IPS-18a (cell line): ENCODE results near the gene AATF.

Source experiments
- H3K27ac ChIP-seq: one replicate; pipeline ENCODE4 v1.5.1; 2013; ENCODE audit warnings: low read length
- H3K27me3 ChIP-seq: one replicate; pipeline ENCODE4 v1.6.1; 2013; ENCODE audit warnings: mild to moderate bottlenecking, low read length; ENCODE audit not compliant: control insufficient read depth, insufficient read depth
- H3K36me3 ChIP-seq: one replicate; pipeline ENCODE4 v1.6.1; 2013; ENCODE audit warnings: low read depth, low read length; ENCODE audit not compliant: control insufficient read depth
- H3K4me1 ChIP-seq: one replicate; pipeline ENCODE4 v1.6.1; 2013; ENCODE audit warnings: low read depth, low read length; ENCODE audit not compliant: control insufficient read depth
- H3K4me3 ChIP-seq: one replicate; pipeline ENCODE4 v1.5.1; 2013; ENCODE audit warnings: low read length
- H3K9ac ChIP-seq: one replicate; pipeline ENCODE4 v1.6.1; 2013; ENCODE audit warnings: mild to moderate bottlenecking, low read length, moderate library complexity
- H3K9me3 ChIP-seq: one replicate; pipeline ENCODE4 v1.6.1; 2013; ENCODE audit warnings: low read depth, low read length; ENCODE audit not compliant: control insufficient read depth

Gene AATF

DNA sequence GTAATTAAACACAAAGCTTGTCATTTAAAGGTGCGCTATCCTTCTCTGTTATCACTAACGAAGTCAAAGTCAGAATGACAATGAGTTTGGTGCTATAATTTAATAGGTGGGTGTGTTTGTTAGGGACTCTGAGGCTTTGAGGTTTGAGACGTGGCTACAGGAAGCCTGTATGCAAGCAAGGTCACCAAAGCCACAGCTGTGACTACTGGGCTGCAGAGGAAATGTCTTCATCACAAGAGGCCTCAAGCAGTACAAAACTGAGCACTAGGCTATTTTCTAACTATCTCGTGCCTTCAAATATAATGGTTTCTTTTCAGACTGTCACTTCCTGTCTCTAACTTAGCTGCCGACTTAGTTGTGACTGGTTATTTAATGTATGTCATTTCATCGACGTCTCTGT lies 141.2 kb downstream of the AATF start:
- Histone ChIP-seq H3K27me3 (no peaks in the 10 kb centered on the region), H3K9me3 (no peaks in the 10 kb centered on the region), H3K4me1 (no peaks in the 10 kb centered on the region), H3K9ac (no peak overlapping the region), H3K27ac (no peak overlapping the region), H3K4me3 (no peak overlapping the region), H3K36me3 (peaks cover 63% of the 10 kb centered on the region)

DNA sequence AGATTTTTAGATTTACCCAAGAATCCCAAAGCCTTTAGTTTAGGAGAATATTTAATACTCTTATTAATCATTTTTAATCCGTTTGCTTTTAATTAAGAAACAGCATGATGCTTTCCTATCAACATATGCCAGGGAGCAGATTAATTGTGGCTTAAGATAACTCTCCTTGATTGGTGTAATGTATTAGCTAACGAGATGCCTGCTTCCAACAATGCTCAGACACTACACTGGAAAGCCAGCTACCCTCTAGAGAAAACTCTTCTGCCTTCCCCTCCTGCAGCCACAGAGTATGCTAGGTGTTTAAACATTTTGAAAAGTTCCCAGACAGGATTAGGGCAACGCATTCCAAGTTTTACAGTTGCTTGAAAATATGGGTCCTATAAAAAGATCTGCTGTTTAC lies 142.2 kb downstream of the AATF start:
- no peaks in the 10 kb centered on the region for H3K4me1 ChIP-seq
- no peak overlapping the region for H3K9ac ChIP-seq
- peaks cover 64% of the 10 kb centered on the region for H3K36me3 ChIP-seq
- no peak overlapping the region for H3K27ac ChIP-seq
- H3K27me3 ChIP-seq: no peaks in the 10 kb centered on the region
- no peak overlapping the region for H3K4me3 ChIP-seq
- no peaks in the 10 kb centered on the region for H3K9me3 ChIP-seq

DNA sequence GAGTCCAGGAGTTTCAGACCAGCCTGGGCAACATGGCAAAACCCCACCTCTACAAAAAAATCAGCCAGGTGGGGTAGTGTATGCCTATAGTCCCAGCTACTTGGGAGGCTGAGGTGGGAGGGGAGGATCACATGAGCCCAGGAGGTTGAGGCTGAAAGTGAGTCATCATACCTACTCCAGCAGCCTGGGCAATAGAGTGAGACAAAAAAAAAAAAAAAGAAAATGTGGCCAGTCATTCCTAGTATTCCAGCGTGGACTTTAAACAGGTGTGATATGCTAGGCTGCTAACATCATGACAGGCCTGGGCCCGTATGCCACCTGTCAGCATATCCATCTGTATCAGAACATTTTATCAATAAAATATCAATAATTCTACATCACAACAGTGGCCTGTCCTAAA lies 143.3 kb downstream of the AATF start:
- no peak overlapping the region for H3K4me3 ChIP-seq
- H3K9me3 ChIP-seq: no peaks in the 10 kb centered on the region
- no peaks in the 10 kb centered on the region for H3K27me3 ChIP-seq
- no peaks in the 10 kb centered on the region for H3K4me1 ChIP-seq
- no peak overlapping the region for H3K9ac ChIP-seq
- H3K36me3 ChIP-seq: peaks cover 64% of the 10 kb centered on the region
- H3K27ac ChIP-seq: no peak overlapping the region

DNA sequence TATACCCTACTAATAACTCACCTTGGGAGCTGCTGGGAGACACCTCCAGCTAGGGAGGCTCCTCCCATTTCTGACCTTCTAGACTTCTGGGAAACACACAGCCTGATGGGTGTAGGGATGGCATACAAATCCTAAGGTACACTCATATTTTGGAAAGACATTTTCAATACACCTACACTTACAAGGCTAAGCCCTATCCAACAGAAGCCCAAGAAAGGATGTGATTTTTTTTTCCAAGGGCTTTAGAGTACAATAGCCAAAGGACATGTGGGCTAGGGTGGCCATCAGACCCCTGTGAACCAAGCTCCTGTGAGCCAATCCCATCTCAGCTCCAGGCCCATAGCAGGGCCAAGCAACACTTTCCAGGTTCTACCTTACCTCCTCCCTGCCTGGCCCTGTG lies 143.9 kb downstream of the AATF start:
- H3K27ac ChIP-seq: no peak overlapping the region
- no peaks in the 10 kb centered on the region for H3K4me1 ChIP-seq
- H3K4me3 ChIP-seq: no peak overlapping the region
- H3K9me3 ChIP-seq: no peaks in the 10 kb centered on the region
- peaks cover 64% of the 10 kb centered on the region for H3K36me3 ChIP-seq
- no peak overlapping the region for H3K9ac ChIP-seq
- no peaks in the 10 kb centered on the region for H3K27me3 ChIP-seq

DNA sequence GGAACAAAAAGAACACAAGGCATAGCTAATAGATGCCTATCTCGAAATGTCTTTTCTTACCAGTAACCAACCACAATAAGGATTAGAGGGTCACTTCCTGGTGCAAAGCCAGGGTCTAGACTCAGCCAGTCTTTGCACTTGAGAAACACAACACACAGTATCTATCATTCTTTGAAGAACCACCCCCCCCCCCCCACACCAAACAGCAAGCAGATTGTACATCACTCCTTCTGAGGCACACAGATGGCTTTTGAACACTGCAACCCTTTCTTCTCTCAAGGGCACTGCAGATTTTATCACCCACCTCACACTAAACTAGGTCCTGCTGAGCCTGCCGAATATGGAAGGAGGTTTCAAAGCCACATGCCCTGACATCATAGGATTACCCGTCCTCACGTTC lies 145.6 kb downstream of the AATF start:
- peaks cover 61% of the 10 kb centered on the region for H3K36me3 ChIP-seq
- no peaks in the 10 kb centered on the region for H3K4me1 ChIP-seq
- no peak overlapping the region for H3K4me3 ChIP-seq
- H3K9me3 ChIP-seq: no peaks in the 10 kb centered on the region
- H3K27ac ChIP-seq: no peak overlapping the region
- no peaks in the 10 kb centered on the region for H3K27me3 ChIP-seq
- H3K9ac ChIP-seq: no peak overlapping the region

DNA sequence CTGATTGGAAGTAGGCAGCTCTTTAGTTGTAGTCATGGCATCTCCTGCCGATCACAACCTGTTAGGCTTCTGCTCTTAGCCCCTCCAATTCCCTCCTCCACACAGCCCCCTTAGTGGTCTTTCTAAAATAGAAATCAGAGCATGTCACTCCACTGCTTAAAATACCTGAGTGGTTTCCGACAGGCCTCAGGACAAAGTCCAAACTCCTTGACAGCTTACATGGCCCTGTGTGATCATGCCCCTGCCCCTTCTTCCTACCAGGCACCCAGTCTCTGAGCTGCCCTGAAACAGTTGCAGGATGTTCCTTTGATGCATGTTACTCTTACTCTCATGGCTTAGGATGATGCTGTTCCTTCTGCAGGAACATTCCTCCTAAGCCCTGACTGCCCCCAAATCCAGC lies 147.3 kb downstream of the AATF start:
- no peaks in the 10 kb centered on the region for H3K9me3 ChIP-seq
- no peaks in the 10 kb centered on the region for H3K4me1 ChIP-seq
- peaks cover 51% of the 10 kb centered on the region for H3K36me3 ChIP-seq
- H3K27me3 ChIP-seq: no peaks in the 10 kb centered on the region
- no peak overlapping the region for H3K27ac ChIP-seq
- no peak overlapping the region for H3K9ac ChIP-seq
- no peak overlapping the region for H3K4me3 ChIP-seq

DNA sequence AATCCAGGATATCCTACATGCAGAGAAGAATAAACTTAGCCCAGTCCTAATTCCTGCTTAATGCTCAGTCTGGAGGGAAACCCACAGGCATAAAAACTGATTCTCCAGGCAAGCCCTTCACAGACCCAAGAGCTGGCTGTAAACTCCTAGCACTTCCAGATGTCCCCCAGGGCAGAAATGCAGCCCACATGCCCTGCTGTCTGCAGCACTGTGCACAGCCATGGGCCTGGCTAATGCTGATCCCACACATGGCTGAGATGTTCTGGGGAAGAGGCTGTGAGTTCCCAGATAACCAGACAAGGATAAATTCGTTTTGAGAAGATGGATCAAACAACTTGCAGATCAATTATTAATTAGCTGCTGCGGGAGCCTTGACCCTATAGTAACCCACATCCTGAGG lies 148.4 kb downstream of the AATF start:
- H3K36me3 ChIP-seq: peaks cover 51% of the 10 kb centered on the region
- H3K4me1 ChIP-seq: peaks cover 6% of the 10 kb centered on the region
- H3K4me3 ChIP-seq: no peak overlapping the region
- no peak overlapping the region for H3K9ac ChIP-seq
- no peak overlapping the region for H3K27ac ChIP-seq
- no peaks in the 10 kb centered on the region for H3K27me3 ChIP-seq
- no peaks in the 10 kb centered on the region for H3K9me3 ChIP-seq

DNA sequence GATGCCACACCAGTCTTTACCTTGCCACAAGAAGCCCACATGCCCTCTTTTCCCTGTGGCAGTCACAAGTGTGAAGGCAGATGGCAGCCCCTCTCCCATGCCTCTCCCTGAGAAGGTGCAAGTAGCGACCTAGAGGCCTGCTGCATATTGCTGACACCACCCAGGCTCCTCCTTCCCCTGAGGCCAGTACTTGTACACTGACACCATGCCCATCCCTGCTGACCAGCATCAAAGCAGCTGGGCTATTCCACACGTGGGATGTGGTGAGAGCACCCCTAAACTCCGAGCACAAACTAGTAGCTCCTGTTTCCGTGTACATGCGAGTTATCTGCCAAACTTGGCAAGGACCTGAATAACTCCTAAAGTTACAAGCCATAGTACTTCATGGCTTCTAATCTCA lies 149.4 kb downstream of the AATF start:
- Histone ChIP-seq H3K27ac (no peak overlapping the region), H3K36me3 (peaks cover 48% of the 10 kb centered on the region), H3K9ac (no peak overlapping the region), H3K9me3 (no peaks in the 10 kb centered on the region), H3K4me1 (peaks cover 6% of the 10 kb centered on the region), H3K27me3 (no peaks in the 10 kb centered on the region), H3K4me3 (no peak overlapping the region)

DNA sequence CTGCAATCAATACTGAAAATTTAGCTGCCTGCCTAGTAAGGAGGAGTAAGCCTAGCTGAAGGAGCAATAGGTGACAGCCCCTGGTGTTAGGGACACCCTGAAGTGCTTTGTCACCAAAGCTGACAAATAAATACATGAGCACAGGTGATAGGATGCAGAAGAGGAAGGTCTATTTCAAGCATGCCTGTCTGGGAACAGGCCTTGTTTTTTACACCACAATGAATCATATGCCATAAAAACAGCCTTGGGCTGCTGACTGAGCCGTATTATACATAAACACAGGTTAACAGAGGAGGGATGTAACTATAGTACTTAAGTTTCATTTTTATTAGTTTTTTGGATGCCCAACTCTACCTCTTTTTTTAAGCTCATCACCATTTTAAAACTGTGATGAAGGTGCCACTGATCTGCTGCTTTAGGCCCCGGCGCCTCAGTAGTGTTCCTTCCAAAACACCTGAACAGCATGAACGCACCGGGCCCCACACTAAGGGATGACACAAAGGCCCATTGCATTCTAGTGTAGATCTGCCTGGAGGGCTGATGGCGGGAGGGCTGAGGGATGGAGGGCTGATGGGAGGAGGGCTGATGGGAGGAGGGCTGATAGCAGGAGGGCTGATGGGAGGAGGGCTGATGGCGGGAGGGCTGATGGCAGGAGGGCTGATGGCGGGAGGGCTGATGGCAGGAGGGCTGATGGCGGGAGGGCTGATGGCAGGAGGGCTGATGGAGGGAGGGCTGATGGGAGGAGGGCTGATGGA lies 150.3 kb downstream of the AATF start:
- peaks cover 6% of the 10 kb centered on the region for H3K4me1 ChIP-seq
- no peak overlapping the region for H3K4me3 ChIP-seq
- H3K36me3 ChIP-seq: peaks cover 47% of the 10 kb centered on the region
- no peaks in the 10 kb centered on the region for H3K27me3 ChIP-seq
- H3K27ac ChIP-seq: no peak overlapping the region
- no peak overlapping the region for H3K9ac ChIP-seq
- no peaks in the 10 kb centered on the region for H3K9me3 ChIP-seq

DNA sequence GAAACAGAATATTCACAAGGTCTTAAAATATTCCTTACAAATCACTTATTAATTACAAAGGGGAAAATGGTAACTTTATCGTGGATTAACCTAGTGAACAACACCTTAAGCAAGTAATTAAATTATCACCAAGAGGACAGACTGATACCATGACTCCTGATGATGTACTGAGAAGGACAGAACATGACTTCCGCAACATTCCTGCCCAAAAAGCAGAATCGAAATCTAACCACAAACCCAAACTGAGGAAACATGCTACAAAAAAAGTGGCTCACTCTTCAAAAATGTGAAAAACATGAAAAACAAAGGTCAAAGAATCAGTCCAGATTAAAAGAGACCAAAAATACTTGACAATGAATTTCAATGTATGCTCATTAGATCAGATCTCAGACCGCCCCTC lies 151.5 kb downstream of the AATF start:
- Histone ChIP-seq H3K27ac (no peak overlapping the region), H3K9ac (no peak overlapping the region), H3K4me1 (peaks cover 16% of the 10 kb centered on the region), H3K36me3 (peaks cover 44% of the 10 kb centered on the region), H3K27me3 (no peaks in the 10 kb centered on the region), H3K4me3 (no peak overlapping the region), H3K9me3 (no peaks in the 10 kb centered on the region)

DNA sequence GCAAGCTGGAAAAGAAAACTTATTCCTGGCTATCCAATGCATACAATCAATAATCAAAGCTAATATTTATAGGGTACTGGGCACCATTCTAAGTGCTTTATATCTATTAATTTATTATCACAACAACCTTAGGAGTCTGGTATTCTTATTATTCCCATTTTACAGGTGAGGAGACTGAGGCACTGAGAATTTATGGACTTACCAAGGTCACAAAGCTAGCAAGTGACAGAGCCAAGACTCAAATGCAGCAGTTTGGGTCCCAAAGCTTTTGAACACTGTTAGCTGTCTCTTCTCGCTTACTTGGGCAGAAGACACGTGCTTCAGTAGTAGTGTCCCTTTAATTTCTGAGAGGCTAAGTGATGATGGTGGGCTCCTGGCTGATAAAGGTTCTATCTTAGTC lies 152.6 kb downstream of the AATF start:
- H3K4me1 ChIP-seq: peaks cover 24% of the 10 kb centered on the region
- H3K9ac ChIP-seq: no peak overlapping the region
- H3K9me3 ChIP-seq: no peaks in the 10 kb centered on the region
- H3K27me3 ChIP-seq: no peaks in the 10 kb centered on the region
- H3K4me3 ChIP-seq: no peak overlapping the region
- no peak overlapping the region for H3K27ac ChIP-seq
- H3K36me3 ChIP-seq: peaks cover 35% of the 10 kb centered on the region

DNA sequence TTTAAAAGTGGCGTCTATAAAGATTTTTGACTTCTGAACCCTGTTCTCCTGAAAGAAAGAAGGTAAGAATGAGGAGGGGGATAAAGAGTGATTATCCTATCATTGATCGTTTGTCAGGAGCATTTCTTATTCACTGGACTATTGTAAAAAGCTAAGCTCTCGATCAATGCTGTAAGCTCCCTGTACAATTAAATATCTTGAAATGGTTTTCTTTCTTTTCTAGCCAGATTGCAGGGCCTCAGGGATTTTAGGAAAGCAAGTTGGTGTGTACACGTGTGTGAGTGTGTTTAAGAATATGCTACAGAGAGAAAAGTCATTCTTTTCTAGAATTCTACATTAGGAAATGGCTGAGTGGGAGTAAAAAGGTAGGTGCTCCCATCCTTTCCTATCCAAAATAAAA lies 154.5 kb downstream of the AATF start:
- H3K27ac ChIP-seq: no peak overlapping the region
- H3K9me3 ChIP-seq: no peaks in the 10 kb centered on the region
- H3K36me3 ChIP-seq: peaks cover 16% of the 10 kb centered on the region
- no peak overlapping the region for H3K9ac ChIP-seq
- H3K4me1 ChIP-seq: peaks cover 42% of the 10 kb centered on the region
- no peak overlapping the region for H3K4me3 ChIP-seq
- no peaks in the 10 kb centered on the region for H3K27me3 ChIP-seq
